DMS114 treated with DMSO at 0.1 percent for 48 hours (cell line): ENCODE data around the gene TACR1.

Source experiments
- DNase-seq: peaks from one replicate; lab custom pipeline; 2025; ENCODE audit not compliant: unreplicated experiment; lab: John Stamatoyannopoulos, UW

The TACR1 gene

GRCh38 chr2:75025216-75025615 lies 174.1 kb downstream of the TACR1 start:
- no peak for DNase-seq

- no peak for DNase-seq
These were observed 175.5 kb downstream of the TACR1 start for GRCh38 chr2:75023666-75024455.

GRCh38 chr2:75022516-75022915 lies 176.8 kb downstream of the TACR1 start:
- no peak for DNase-seq

GRCh38 chr2:75021672-75022071 lies 177.6 kb downstream of the TACR1 start:
- no peak for DNase-seq

GRCh38 chr2:75020476-75020875 lies 178.8 kb downstream of the TACR1 start:
- DNase-seq = no peak

GRCh38 chr2:75019790-75020189 lies 179.5 kb downstream of the TACR1 start:
- no peak for DNase-seq

GRCh38 chr2:75018162-75018561 lies 181.2 kb downstream of the TACR1 start:
- DNase-seq = no peak

GRCh38 chr2:75012080-75012479 lies 187.2 kb downstream of the TACR1 start:
- DNase-seq = no peak

- no peak for DNase-seq
These were observed 188.7 kb downstream of the TACR1 start for GRCh38 chr2:75010571-75010970.

- DNase-seq = no peak
These were observed 191.5 kb downstream of the TACR1 start for GRCh38 chr2:75007819-75008218.

- DNase-seq = no peak
These were observed 192.3 kb downstream of the TACR1 start for GRCh38 chr2:75007061-75007460.

GRCh38 chr2:75006041-75006440 lies 193.3 kb downstream of the TACR1 start:
- no peak for DNase-seq

- no peak for DNase-seq
These were observed 195.5 kb downstream of the TACR1 start for GRCh38 chr2:75003773-75004172.

GRCh38 chr2:75003276-75003675 lies 196.0 kb downstream of the TACR1 start:
- DNase-seq = no peak

- DNase-seq = no peak
These were observed 197.3 kb downstream of the TACR1 start for GRCh38 chr2:75002007-75002406.

GRCh38 chr2:74999468-74999867 lies 199.9 kb downstream of the TACR1 start:
- no peak for DNase-seq
